Brain microvascular endothelial cell (primary cell): ENCODE data around the gene HOXB9.
A peak's percentile ranks its signal among the peaks of the same experiment; 100 is the strongest.

Experiments used
- DNase-seq: peaks from one replicate; pipeline ENCODE4 v3.0.0-alpha.2; 2020
- H3K27ac ChIP-seq: fragments of 250-450 bp; sonication (Bioruptor Pico); 2 replicates; pipeline ENCODE4 v1.5.1; 2020; ENCODE audit warnings: mild to moderate bottlenecking, moderate library complexity
- H3K27me3 ChIP-seq: fragments of 250-450 bp; sonication (Bioruptor Pico); replicated peaks from 2 replicates; pipeline ENCODE4 v1.5.1; 2020; ENCODE audit warnings: mild to moderate bottlenecking
- H3K36me3 ChIP-seq: fragments of 250-450 bp; sonication (Bioruptor Pico); replicated peaks from 2 replicates; pipeline ENCODE4 v1.5.1; 2020; ENCODE audit warnings: mild to moderate bottlenecking
- H3K4me3 ChIP-seq: 2 replicates; pipeline ENCODE4 v1.5.1; 2011; ENCODE audit warnings: low read depth, mild to moderate bottlenecking, control low read depth, low read length, moderate library complexity
- in situ Hi-C: cut with HindIII; loops from 2 replicates; pipeline ENCODE4 v1.10.0; 2017; ENCODE audit warnings: low sequenced_read_pairs, low pct_ligation_motif_present
- TF ChIP-seq, protein P1 (sequence below): IDR thresholded peaks from 2 replicates; pipeline ENCODE4 v1.5.1; 2011; ENCODE audit warnings: low read depth, mild to moderate bottlenecking, moderate library complexity, low read length, control low read depth, inconsistent platforms; ENCODE audit errors: missing control alignments

The HOXB9 gene

DNA sequence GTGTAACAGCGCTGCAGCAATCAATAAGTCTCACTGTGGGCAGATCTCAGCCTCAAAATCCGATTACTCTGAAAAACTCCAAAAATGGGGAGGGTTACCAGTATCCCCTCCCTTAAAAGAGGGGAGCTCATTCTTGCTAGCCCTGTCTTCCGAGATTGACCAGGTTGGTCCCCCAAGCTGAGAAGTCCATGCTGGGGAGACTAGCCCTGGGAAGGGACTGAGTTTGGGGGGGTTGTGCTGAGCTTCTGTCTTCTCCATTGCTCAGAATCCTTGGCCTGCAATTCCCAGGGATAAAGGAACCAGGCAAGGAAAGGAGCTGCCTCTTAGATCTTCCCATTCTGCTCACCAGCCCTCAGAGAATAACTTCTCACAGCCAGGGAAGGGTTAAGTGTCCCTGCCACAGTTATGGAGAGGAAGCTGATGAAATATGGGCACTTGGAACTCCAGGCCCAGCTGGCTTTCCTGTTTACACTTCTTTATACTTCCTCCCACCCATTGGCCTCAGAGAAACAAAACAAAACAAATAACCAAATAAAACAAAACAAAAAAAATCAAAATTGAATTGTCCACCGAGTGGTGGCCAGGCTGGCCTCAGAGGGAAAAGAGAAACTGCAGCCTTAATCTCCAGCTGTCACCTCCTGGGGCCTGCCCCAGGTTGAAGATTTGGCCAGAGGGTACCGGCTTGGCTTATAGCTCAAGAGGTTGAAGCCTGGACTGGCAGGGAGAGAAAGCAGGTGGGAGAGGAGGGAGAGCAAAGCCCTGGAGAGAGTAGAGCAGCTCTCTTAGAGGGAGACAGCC is 38.7 kb downstream of the HOXB9 start:
- DNase-seq: no peak
- Histone ChIP-seq H3K27me3 (peaks cover 96% of the 10 kb centered on the region), H3K27ac (no peak overlapping the region), H3K4me3 (no peak overlapping the region), H3K36me3 (no peaks in the 10 kb centered on the region)
- TF ChIP-seq, protein P1, sequence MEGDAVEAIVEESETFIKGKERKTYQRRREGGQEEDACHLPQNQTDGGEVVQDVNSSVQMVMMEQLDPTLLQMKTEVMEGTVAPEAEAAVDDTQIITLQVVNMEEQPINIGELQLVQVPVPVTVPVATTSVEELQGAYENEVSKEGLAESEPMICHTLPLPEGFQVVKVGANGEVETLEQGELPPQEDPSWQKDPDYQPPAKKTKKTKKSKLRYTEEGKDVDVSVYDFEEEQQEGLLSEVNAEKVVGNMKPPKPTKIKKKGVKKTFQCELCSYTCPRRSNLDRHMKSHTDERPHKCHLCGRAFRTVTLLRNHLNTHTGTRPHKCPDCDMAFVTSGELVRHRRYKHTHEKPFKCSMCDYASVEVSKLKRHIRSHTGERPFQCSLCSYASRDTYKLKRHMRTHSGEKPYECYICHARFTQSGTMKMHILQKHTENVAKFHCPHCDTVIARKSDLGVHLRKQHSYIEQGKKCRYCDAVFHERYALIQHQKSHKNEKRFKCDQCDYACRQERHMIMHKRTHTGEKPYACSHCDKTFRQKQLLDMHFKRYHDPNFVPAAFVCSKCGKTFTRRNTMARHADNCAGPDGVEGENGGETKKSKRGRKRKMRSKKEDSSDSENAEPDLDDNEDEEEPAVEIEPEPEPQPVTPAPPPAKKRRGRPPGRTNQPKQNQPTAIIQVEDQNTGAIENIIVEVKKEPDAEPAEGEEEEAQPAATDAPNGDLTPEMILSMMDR: no peak
- in situ Hi-C loops: no loop called here

GRCh38 chr17:48586355-48587258 is 39.6 kb downstream of the HOXB9 start:
- H3K4me3 ChIP-seq: peak overlapping the region; percentile 61
- no peak for DNase-seq
- in situ Hi-C loops: no loop called here
- H3K36me3 ChIP-seq: no peaks in the 10 kb centered on the region
- H3K27me3 ChIP-seq: peaks cover 96% of the 10 kb centered on the region
- TF ChIP-seq, protein P1: no peak
- H3K27ac ChIP-seq: no peak overlapping the region

GRCh38 chr17:48584223-48584741 is 41.9 kb downstream of the HOXB9 start:
- TF ChIP-seq, protein P1: no peak
- DNase-seq: no peak
- Histone ChIP-seq H3K27me3 (peaks cover 97% of the 10 kb centered on the region), H3K27ac (no peak overlapping the region), H3K36me3 (no peaks in the 10 kb centered on the region), H3K4me3 (no peak overlapping the region)
- in situ Hi-C loops: no loop called here

DNA sequence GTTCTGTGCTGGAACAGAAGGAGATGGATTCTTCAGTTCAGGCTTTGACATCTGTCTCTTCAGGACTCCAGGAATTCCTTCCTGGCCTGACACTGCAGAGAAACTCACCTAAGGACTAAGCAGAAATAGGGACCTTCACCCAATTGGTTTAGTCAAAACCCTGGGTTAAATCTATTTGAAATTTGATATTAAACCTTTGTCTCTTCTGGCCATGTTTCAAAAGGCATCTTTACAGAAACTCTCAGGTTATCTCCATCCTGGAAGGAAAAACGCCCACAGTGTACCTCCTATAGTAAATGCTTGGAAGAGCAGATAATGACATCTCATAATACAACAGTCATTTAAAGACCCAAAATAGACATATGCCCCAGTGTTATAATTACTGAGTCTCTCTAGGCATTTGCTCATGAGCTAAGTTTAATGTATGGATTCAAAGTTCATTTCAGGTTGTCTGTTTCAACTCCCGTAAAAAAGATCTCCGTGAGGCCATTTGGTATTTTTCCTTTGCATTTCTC is 42.4 kb downstream of the HOXB9 start:
- no peak overlapping the region for H3K27ac ChIP-seq
- no peak for DNase-seq
- in situ Hi-C loops: no loop called here
- no peak overlapping the region for H3K4me3 ChIP-seq
- peaks cover 97% of the 10 kb centered on the region for H3K27me3 ChIP-seq
- TF ChIP-seq, protein P1: no peak
- no peaks in the 10 kb centered on the region for H3K36me3 ChIP-seq

GRCh38 chr17:48582750-48583069 is 43.4 kb downstream of the HOXB9 start:
- H3K27ac ChIP-seq: no peak overlapping the region
- no peak overlapping the region for H3K4me3 ChIP-seq
- peaks cover 93% of the 10 kb centered on the region for H3K27me3 ChIP-seq

More at GRCh38 chr17:48582750-48583069, 43.4 kb downstream of the HOXB9 start:
- DNase-seq: no peak
- in situ Hi-C loops: no loop called here
- TF ChIP-seq, protein P1: no peak
- no peaks in the 10 kb centered on the region for H3K36me3 ChIP-seq
